Upper lobe of left lung (tissue), 4 donors: ENCODE data around the gene AKR7A3.

ENCODE experiments used
- EP300 ChIP-seq, 4 donors: sonication (generic); formaldehyde crosslinking; IDR thresholded peaks; one replicate each; pipeline ENCODE4 v1.5.1; 2017; ENCODE audit warnings: antibody characterized with exemption in 4 of 4, control low read depth in 2 of 4
- POLR2A ChIP-seq, 4 donors: fragments of 450-650 bp; IDR thresholded peaks; one replicate each; pipeline ENCODE4 v1.5.1; 2016 to 2017; ENCODE audit warnings: antibody characterized with exemption in 4 of 4, mild to moderate bottlenecking in 2 of 4
- POLR2AphosphoS5 ChIP-seq, 2 donors: sonication (generic); formaldehyde crosslinking; IDR thresholded peaks; one replicate each; pipeline ENCODE4 v1.5.1; 2017; ENCODE audit warnings: antibody characterized with exemption in 2 of 2
- TF ChIP-seq, protein P1 (sequence below), 6 experiments: fragments of 450-650 bp in 4 of 6; fragments of 200-600 bp in 2 of 6; sonication (generic) in 2 of 6; IDR thresholded peaks; one replicate each; pipeline ENCODE4 v1.5.1; 2016 to 2019; ENCODE audit warnings: antibody characterized with exemption in 6 of 6

DNA sequence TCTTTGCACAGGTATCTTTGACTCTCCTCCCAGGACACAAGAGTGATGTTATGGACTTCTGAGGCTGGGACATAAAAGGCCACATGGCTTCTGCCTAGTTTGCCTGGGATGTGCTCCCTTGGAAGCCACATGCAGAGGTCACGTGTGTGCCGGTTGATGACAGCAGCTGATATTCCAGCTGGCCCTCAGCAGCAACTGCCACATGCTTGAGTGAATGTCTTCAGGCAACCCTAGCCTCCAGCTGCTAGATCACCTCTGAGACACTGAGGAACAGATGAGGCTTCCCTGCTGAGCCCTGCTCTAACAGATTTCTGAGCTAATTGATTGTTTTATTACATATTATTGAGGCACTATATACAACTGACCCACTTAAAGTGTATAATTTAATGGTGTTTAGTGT, 11.6 kb upstream of the AKR7A3 start:
- TF ChIP-seq POLR2AphosphoS5 (IDR thresholded peaks at IDR 0.05) (no peak), POLR2A (IDR thresholded peaks at IDR 0.05) (no peak), EP300 (IDR thresholded peaks at IDR 0.05) (no peak)
- TF ChIP-seq, protein P1, sequence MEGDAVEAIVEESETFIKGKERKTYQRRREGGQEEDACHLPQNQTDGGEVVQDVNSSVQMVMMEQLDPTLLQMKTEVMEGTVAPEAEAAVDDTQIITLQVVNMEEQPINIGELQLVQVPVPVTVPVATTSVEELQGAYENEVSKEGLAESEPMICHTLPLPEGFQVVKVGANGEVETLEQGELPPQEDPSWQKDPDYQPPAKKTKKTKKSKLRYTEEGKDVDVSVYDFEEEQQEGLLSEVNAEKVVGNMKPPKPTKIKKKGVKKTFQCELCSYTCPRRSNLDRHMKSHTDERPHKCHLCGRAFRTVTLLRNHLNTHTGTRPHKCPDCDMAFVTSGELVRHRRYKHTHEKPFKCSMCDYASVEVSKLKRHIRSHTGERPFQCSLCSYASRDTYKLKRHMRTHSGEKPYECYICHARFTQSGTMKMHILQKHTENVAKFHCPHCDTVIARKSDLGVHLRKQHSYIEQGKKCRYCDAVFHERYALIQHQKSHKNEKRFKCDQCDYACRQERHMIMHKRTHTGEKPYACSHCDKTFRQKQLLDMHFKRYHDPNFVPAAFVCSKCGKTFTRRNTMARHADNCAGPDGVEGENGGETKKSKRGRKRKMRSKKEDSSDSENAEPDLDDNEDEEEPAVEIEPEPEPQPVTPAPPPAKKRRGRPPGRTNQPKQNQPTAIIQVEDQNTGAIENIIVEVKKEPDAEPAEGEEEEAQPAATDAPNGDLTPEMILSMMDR (IDR thresholded peaks at IDR 0.05) = no peak
